Osteocyte (in vitro differentiated cells): ENCODE data around the gene ANP32B. TPM values are rescaled to one million over a fixed set of nuclear protein-coding genes. Genes with fewer than 3 reads are reported as not detected.

ENCODE experiments used
- DNase-seq: peaks from one replicate; pipeline ENCODE4 v3.0.0; 2021; ENCODE audit warnings: mixed read lengths; ENCODE audit not compliant: unreplicated experiment; ENCODE audit errors: extremely low spot score
- H3K27ac Mint-ChIP-seq: one replicate; pipeline ENCODE4 v1.8.0; 2021; ENCODE audit warnings: mild to moderate bottlenecking, mixed read lengths; ENCODE audit not compliant: unreplicated experiment
- H3K27me3 Mint-ChIP-seq: one replicate; pipeline ENCODE4 v1.8.0; 2021; ENCODE audit warnings: mixed read lengths; ENCODE audit not compliant: unreplicated experiment
- H3K36me3 Mint-ChIP-seq: one replicate; pipeline ENCODE4 v1.8.0; 2021; ENCODE audit warnings: mixed read lengths; ENCODE audit not compliant: unreplicated experiment
- H3K4me1 Mint-ChIP-seq: one replicate; pipeline ENCODE4 v1.8.0; 2021; ENCODE audit warnings: mixed read lengths; ENCODE audit not compliant: unreplicated experiment
- H3K4me3 Mint-ChIP-seq: one replicate; pipeline ENCODE4 v1.8.0; 2021; ENCODE audit warnings: mild to moderate bottlenecking, moderate library complexity, mixed read lengths; ENCODE audit not compliant: unreplicated experiment
- H3K9me3 Mint-ChIP-seq: one replicate; pipeline ENCODE4 v1.8.0; 2021; ENCODE audit warnings: mixed read lengths; ENCODE audit not compliant: unreplicated experiment
- CTCF ChIP-seq: fragments of 200-600 bp; sonication (generic); IDR thresholded peaks from 2 replicates; pipeline ENCODE4 v1.5.0; 2021; ENCODE audit warnings: antibody characterized with exemption, mild to moderate bottlenecking, moderate library complexity
- total RNA-seq: library from RNA; stranded (reverse); gene quantifications from 2 replicates; pipeline ENCODE4 v1.2.1, GENCODE V29; 2021

The ANP32B gene
- total RNA-seq, 1 donor from 2014 or later, result 114 TPM

- Mint-ChIP-seq H3K36me3 (no peaks in the 10 kb centered on the region), H3K9me3 (no peaks in the 10 kb centered on the region), H3K4me1 (no peaks in the 10 kb centered on the region), H3K27me3 (peaks cover 5% of the 10 kb centered on the region), H3K27ac (no peak overlapping the region), H3K4me3 (no peak overlapping the region)
- DNase-seq, result no peak
- TF ChIP-seq CTCF, result no peak
These were observed 63.9 kb downstream of the ANP32B start for GRCh38 chr9:98047002-98047401.

- Mint-ChIP-seq H3K36me3 (no peaks in the 10 kb centered on the region), H3K4me1 (no peaks in the 10 kb centered on the region), H3K27me3 (no peaks in the 10 kb centered on the region), H3K27ac (no peak overlapping the region), H3K4me3 (no peak overlapping the region), H3K9me3 (no peaks in the 10 kb centered on the region)
- no peak for DNase-seq
- TF ChIP-seq CTCF, result no peak
These were observed 66.3 kb downstream of the ANP32B start for GRCh38 chr9:98049288-98050072.

GRCh38 chr9:98050351-98050750 lies 67.2 kb downstream of the ANP32B start:
- no peak for DNase-seq
- Mint-ChIP-seq H3K4me1 (no peaks in the 10 kb centered on the region), H3K4me3 (no peak overlapping the region), H3K27ac (no peak overlapping the region), H3K9me3 (no peaks in the 10 kb centered on the region), H3K27me3 (no peaks in the 10 kb centered on the region), H3K36me3 (no peaks in the 10 kb centered on the region)
- TF ChIP-seq CTCF, result no peak

GRCh38 chr9:98054376-98054951 lies 71.3 kb downstream of the ANP32B start:
- H3K27ac Mint-ChIP-seq, result no peak overlapping the region
- H3K9me3 Mint-ChIP-seq, result no peaks in the 10 kb centered on the region
- DNase-seq, result no peak
- no peaks in the 10 kb centered on the region for H3K27me3 Mint-ChIP-seq
- H3K4me1 Mint-ChIP-seq, result peaks cover 16% of the 10 kb centered on the region
- no peaks in the 10 kb centered on the region for H3K36me3 Mint-ChIP-seq
- no peak for TF ChIP-seq CTCF
- no peak overlapping the region for H3K4me3 Mint-ChIP-seq
